Neural cell (in vitro differentiated cells): ENCODE data around the gene SRP14. TPM values are rescaled to one million over a fixed set of nuclear protein-coding genes. Genes with fewer than 3 reads are reported as not detected.
A peak's percentile ranks its signal among the peaks of the same experiment; 100 is the strongest.

Experiments
- H2AFZ ChIP-seq: fragments of 200-600, 300-800 bp; sonication (generic), shearing (Covaris generic); 2 replicates; pipeline ENCODE4 v1.6.0; 2014; ENCODE audit warnings: low read depth, mild to moderate bottlenecking, antibody characterized with exemption, low read length, moderate library complexity
- H3F3A ChIP-seq: fragments of 200-600 bp; shearing (Covaris generic); 2 replicates; pipeline ENCODE4 v1.6.1; 2016; ENCODE audit warnings: mild to moderate bottlenecking, moderate library complexity, mixed read lengths, antibody characterized with exemption, low read length; ENCODE audit not compliant: insufficient read depth, poor library complexity, severe bottlenecking
- H3K27ac ChIP-seq: fragments of 200-600, 300-800 bp; sonication (generic), shearing (Covaris generic); 2 replicates; pipeline ENCODE4 v1.5.1; 2014; ENCODE audit warnings: mild to moderate bottlenecking, low read length, moderate library complexity
- H3K27me3 ChIP-seq: fragments of 300-800, 200-600 bp; sonication (generic), shearing (Covaris generic); 2 replicates; pipeline ENCODE4 v1.6.0; 2014; ENCODE audit warnings: mild to moderate bottlenecking, low read depth, low read length, moderate library complexity; ENCODE audit not compliant: insufficient read depth
- H3K36me3 ChIP-seq: fragments of 300-800, 200-600 bp; sonication (generic), shearing (Covaris generic); 2 replicates; pipeline ENCODE4 v1.5.1; 2014; ENCODE audit warnings: mild to moderate bottlenecking, antibody characterized with exemption, low read length, moderate library complexity; ENCODE audit not compliant: insufficient read depth
- H3K4me2 ChIP-seq: fragments of 300-800, 200-600 bp; sonication (generic), shearing (Covaris generic); 2 replicates; pipeline ENCODE4 v1.6.0; 2014; ENCODE audit warnings: mild to moderate bottlenecking, low read length
- H3K4me3 ChIP-seq: fragments of 300-800, 200-600 bp; sonication (generic), shearing (Covaris generic); 2 replicates; pipeline ENCODE4 v1.5.1; 2014; ENCODE audit warnings: mild to moderate bottlenecking, low read length, moderate library complexity
- H3K79me2 ChIP-seq: fragments of 200-600 bp; shearing (Covaris generic); replicated peaks from 2 replicates; pipeline ENCODE4 v1.6.0; 2014; ENCODE audit warnings: mild to moderate bottlenecking, low read length, moderate library complexity; ENCODE audit not compliant: insufficient read depth
- H3K9ac ChIP-seq: fragments of 300-800, 200-600 bp; sonication (generic), shearing (Covaris generic); 2 replicates; pipeline ENCODE4 v1.6.1; 2016; ENCODE audit warnings: mild to moderate bottlenecking, low read length, mixed read lengths
- H3K9me2 ChIP-seq: fragments of 200-600 bp; shearing (Covaris generic); 2 replicates; pipeline ENCODE4 v1.6.1; 2016; ENCODE audit warnings: mild to moderate bottlenecking, low read length, mixed read lengths; ENCODE audit not compliant: insufficient read depth
- H3K9me3 ChIP-seq: fragments of 200-600, 300-800 bp; sonication (generic), shearing (Covaris generic); 2 replicates; pipeline ENCODE4 v1.6.1; 2016; ENCODE audit warnings: mild to moderate bottlenecking, mixed run types, low read length, moderate library complexity, mixed read lengths
- H4K20me1 ChIP-seq: fragments of 200-600 bp; shearing (Covaris generic); 2 replicates; pipeline ENCODE4 v1.6.1; 2016; ENCODE audit warnings: mild to moderate bottlenecking, mixed run types; ENCODE audit not compliant: insufficient read depth
- EP300 ChIP-seq: fragments of 450-650 bp; conservative IDR thresholded peaks from 2 replicates; pipeline ENCODE4 v1.6.1; 2014; ENCODE audit warnings: antibody characterized with exemption, mild to moderate bottlenecking, moderate library complexity; ENCODE audit not compliant: poor library complexity, severe bottlenecking
- EZH2 ChIP-seq: fragments of 200-600, 300-800 bp; shearing (Covaris generic), sonication (generic); IDR thresholded peaks from 2 replicates; pipeline ENCODE4 v1.6.1; 2014; ENCODE audit warnings: antibody characterized with exemption, low read length, borderline replicate concordance, mild to moderate bottlenecking; ENCODE audit not compliant: insufficient read depth, poor library complexity, severe bottlenecking
- MXI1 ChIP-seq: fragments of 450-650 bp; conservative IDR thresholded peaks from 2 replicates; pipeline ENCODE4 v1.6.1; 2014; ENCODE audit warnings: antibody characterized with exemption, mild to moderate bottlenecking; ENCODE audit not compliant: poor library complexity, severe bottlenecking
- POLR2AphosphoS5 ChIP-seq: IDR thresholded peaks from 2 replicates; pipeline ENCODE4 v1.6.1; 2012
- RAD21 ChIP-seq: fragments of 450-650 bp; conservative IDR thresholded peaks from 2 replicates; pipeline ENCODE4 v1.6.1; 2014; ENCODE audit warnings: antibody characterized with exemption, mild to moderate bottlenecking, moderate library complexity
- REST ChIP-seq: IDR thresholded peaks from 2 replicates; pipeline ENCODE4 v1.6.1; 2012; ENCODE audit warnings: borderline replicate concordance
- SMC3 ChIP-seq: fragments of 450-650 bp; conservative IDR thresholded peaks from 2 replicates; pipeline ENCODE4 v1.6.1; 2014; ENCODE audit warnings: antibody characterized with exemption, mild to moderate bottlenecking, moderate library complexity; ENCODE audit not compliant: poor library complexity
- TAF1 ChIP-seq: IDR thresholded peaks from 2 replicates; pipeline ENCODE4 v1.6.1; 2012; ENCODE audit warnings: low read depth
- polyA plus RNA-seq: library from polyadenylated mRNA; depleted of rRNA; stranded (reverse); fragments of >200 nt; gene quantifications from 2 replicates; pipeline ENCODE4 v1.2.3, GENCODE V29; 2014
- TF ChIP-seq, protein P1 (sequence below): fragments of 450-650 bp; IDR thresholded peaks from 2 replicates; pipeline ENCODE4 v1.5.1; 2014; ENCODE audit warnings: antibody characterized with exemption, mild to moderate bottlenecking, moderate library complexity; ENCODE audit not compliant: poor library complexity, severe bottlenecking

The SRP14 gene
- polyA plus RNA-seq, 1 donor from 2014 or later, result 490 TPM

GRCh38 chr15:40044717-40045571 lies 6.0 kb upstream of the SRP14 start:
- H3K9me3 ChIP-seq, result no peaks in the 10 kb centered on the region
- H4K20me1 ChIP-seq, result no peaks in the 10 kb centered on the region
- no peak overlapping the region for H2AFZ ChIP-seq
- no peak overlapping the region for H3K4me3 ChIP-seq
- no peaks in the 10 kb centered on the region for H3F3A ChIP-seq
- H3K9me2 ChIP-seq, result no peaks in the 10 kb centered on the region
- TF ChIP-seq, protein P1, sequence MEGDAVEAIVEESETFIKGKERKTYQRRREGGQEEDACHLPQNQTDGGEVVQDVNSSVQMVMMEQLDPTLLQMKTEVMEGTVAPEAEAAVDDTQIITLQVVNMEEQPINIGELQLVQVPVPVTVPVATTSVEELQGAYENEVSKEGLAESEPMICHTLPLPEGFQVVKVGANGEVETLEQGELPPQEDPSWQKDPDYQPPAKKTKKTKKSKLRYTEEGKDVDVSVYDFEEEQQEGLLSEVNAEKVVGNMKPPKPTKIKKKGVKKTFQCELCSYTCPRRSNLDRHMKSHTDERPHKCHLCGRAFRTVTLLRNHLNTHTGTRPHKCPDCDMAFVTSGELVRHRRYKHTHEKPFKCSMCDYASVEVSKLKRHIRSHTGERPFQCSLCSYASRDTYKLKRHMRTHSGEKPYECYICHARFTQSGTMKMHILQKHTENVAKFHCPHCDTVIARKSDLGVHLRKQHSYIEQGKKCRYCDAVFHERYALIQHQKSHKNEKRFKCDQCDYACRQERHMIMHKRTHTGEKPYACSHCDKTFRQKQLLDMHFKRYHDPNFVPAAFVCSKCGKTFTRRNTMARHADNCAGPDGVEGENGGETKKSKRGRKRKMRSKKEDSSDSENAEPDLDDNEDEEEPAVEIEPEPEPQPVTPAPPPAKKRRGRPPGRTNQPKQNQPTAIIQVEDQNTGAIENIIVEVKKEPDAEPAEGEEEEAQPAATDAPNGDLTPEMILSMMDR, result peak; percentile 70
- no peak for TF ChIP-seq MXI1
- peak; percentile 66 for TF ChIP-seq SMC3
- no peak for TF ChIP-seq REST
- TF ChIP-seq RAD21, result peak; percentile 75
- no peaks in the 10 kb centered on the region for H3K79me2 ChIP-seq
- H3K27ac ChIP-seq, result no peak overlapping the region
- no peaks in the 10 kb centered on the region for H3K36me3 ChIP-seq
- no peaks in the 10 kb centered on the region for H3K27me3 ChIP-seq
- no peak overlapping the region for H3K9ac ChIP-seq
- no peak overlapping the region for H3K4me2 ChIP-seq

DNA sequence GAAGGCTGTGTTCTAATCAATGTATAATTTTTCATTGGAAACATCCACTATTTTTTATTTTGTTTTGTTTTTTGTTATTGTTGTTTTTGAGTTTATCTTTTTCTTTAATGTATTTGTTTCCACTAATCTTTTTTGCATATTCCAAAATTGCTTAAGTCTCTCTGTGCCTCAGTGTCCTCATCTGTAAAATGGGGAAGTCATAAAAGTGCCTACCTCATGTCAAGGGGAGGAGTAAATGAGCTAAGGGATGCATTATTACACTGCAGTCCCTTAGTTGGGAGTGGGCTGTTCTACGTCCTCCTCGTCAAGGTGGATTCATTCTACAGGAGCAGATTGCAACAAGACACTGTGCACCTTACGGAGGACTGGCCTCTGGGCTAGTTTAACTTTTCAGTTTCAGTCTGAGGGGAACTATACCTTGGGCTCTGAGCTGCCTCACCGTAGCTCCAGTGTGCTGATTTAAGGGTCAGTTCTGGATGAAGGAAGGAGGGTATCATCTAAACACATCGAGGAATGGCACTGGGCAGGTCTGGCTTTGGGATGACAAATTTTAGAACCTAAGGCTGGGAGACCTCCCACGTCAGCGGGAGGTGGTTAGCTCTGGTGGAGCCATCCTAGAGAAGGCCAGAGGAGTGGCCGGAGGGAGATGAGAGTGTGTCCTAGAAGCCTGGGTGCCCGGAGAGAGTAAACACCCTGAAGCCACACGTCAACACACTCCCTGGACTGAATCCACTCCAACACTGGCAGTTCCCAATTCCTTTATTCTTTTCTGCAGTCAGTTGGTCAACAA lies 5.1 kb upstream of the SRP14 start:
- no peaks in the 10 kb centered on the region for H3K27me3 ChIP-seq
- H3K79me2 ChIP-seq, result no peaks in the 10 kb centered on the region
- H3F3A ChIP-seq, result no peaks in the 10 kb centered on the region
- H4K20me1 ChIP-seq, result no peaks in the 10 kb centered on the region
- H3K4me3 ChIP-seq, result no peak overlapping the region
- no peak overlapping the region for H3K4me2 ChIP-seq
- H3K27ac ChIP-seq, result no peak overlapping the region
- no peaks in the 10 kb centered on the region for H3K36me3 ChIP-seq
- no peaks in the 10 kb centered on the region for H3K9me2 ChIP-seq
- H3K9me3 ChIP-seq, result no peaks in the 10 kb centered on the region
- H3K9ac ChIP-seq, result no peak overlapping the region
- TF ChIP-seq REST (no peak), EP300 (no peak), RAD21 (no peak), MXI1 (no peak), EZH2 (no peak), SMC3 (no peak), TAF1 (no peak), POLR2AphosphoS5 (no peak)
- TF ChIP-seq, protein P1, result no peak
- no peak overlapping the region for H2AFZ ChIP-seq
